8988T (cell line): ENCODE data around the gene FCGR3B.
"Not testable (repeated sequence)": the region's sequence is repeated elsewhere in the genome, so short reads cannot be mapped to it uniquely, and the experiment has no call there.

Experiments
- DNase-seq: peaks from one replicate; pipeline ENCODE4 v3.0.0; 2011

Gene FCGR3B

GRCh38 chr1:161638251-161638993 is 7.4 kb upstream of the FCGR3B start:
- DNase-seq = not testable (repeated sequence)

- DNase-seq = not testable (repeated sequence)
Measured at GRCh38 chr1:161636976-161637375, 6.0 kb upstream of the FCGR3B start.

GRCh38 chr1:161636189-161636782 is 5.3 kb upstream of the FCGR3B start:
- not testable (repeated sequence) for DNase-seq

- DNase-seq = not testable (repeated sequence)
Measured at GRCh38 chr1:161634993-161635392, 4.0 kb upstream of the FCGR3B start.

- not testable (repeated sequence) for DNase-seq
Measured at GRCh38 chr1:161630128-161630742, 741 bp downstream of the FCGR3B start.

GRCh38 chr1:161626445-161627146 is 4.4 kb downstream of the FCGR3B start:
- DNase-seq = not testable (repeated sequence)

- DNase-seq = not testable (repeated sequence)
Measured at GRCh38 chr1:161624605-161625004, 6.4 kb downstream of the FCGR3B start.

GRCh38 chr1:161623401-161624051 is 7.5 kb downstream of the FCGR3B start:
- DNase-seq = not testable (repeated sequence)

- DNase-seq = not testable (repeated sequence)
Measured at GRCh38 chr1:161622054-161622453, 8.9 kb downstream of the FCGR3B start.

GRCh38 chr1:161621181-161622000 is 9.6 kb downstream of the FCGR3B start:
- DNase-seq = not testable (repeated sequence)

GRCh38 chr1:161620399-161620798 is 10.6 kb downstream of the FCGR3B start:
- not testable (repeated sequence) for DNase-seq

GRCh38 chr1:161618517-161618916 is 12.5 kb downstream of the FCGR3B start:
- DNase-seq = not testable (repeated sequence)

GRCh38 chr1:161616417-161616816 is 14.6 kb downstream of the FCGR3B start:
- DNase-seq = not testable (repeated sequence)

GRCh38 chr1:161613142-161613514 is 17.8 kb downstream of the FCGR3B start:
- DNase-seq = not testable (repeated sequence)

- DNase-seq = peak; percentile 55
Measured at GRCh38 chr1:161612322-161613141, 18.4 kb downstream of the FCGR3B start.

- not testable (repeated sequence) for DNase-seq
Measured at GRCh38 chr1:161611866-161612321, 19.1 kb downstream of the FCGR3B start.

GRCh38 chr1:161610198-161610597 is 20.8 kb downstream of the FCGR3B start:
- not testable (repeated sequence) for DNase-seq

- DNase-seq = not testable (repeated sequence)
Measured at GRCh38 chr1:161606541-161607336, 24.2 kb downstream of the FCGR3B start.

- DNase-seq = not testable (repeated sequence)
Measured at GRCh38 chr1:161605762-161606540, 25.0 kb downstream of the FCGR3B start.
